Neural crest cell (in vitro differentiated cells): Measurements from ENCODE around the gene SCO2. TPM values are rescaled to one million over a fixed set of nuclear protein-coding genes. Genes with fewer than 3 reads are reported as not detected.

Source experiments
- DNase-seq: peaks from one replicate; pipeline ENCODE4 v3.0.0; 2021; ENCODE audit warnings: low read depth, mixed read lengths, low spot score
- H3K27ac Mint-ChIP-seq: one replicate; pipeline ENCODE4 v1.8.0; 2021; ENCODE audit warnings: mild to moderate bottlenecking, mixed read lengths; ENCODE audit not compliant: unreplicated experiment
- H3K27me3 Mint-ChIP-seq: 2 replicates; pipeline ENCODE4 v1.8.0; 2021; ENCODE audit warnings: low read depth, mild to moderate bottlenecking, mixed read lengths
- H3K36me3 Mint-ChIP-seq: 2 replicates; pipeline ENCODE4 v1.8.0; 2021; ENCODE audit warnings: low read depth, mild to moderate bottlenecking, mixed read lengths
- H3K4me1 Mint-ChIP-seq: 2 replicates; pipeline ENCODE4 v1.8.0; 2021; ENCODE audit warnings: mixed read lengths
- H3K4me3 Mint-ChIP-seq: one replicate; pipeline ENCODE4 v1.8.0; 2021; ENCODE audit warnings: mild to moderate bottlenecking, mixed read lengths
- H3K9me3 Mint-ChIP-seq: 2 replicates; pipeline ENCODE4 v1.8.0; 2021; ENCODE audit warnings: mixed read lengths
- CTCF ChIP-seq: fragments of 200-600 bp; sonication (generic); conservative IDR thresholded peaks from 2 replicates; pipeline ENCODE4 v1.5.0; 2021; ENCODE audit warnings: antibody characterized with exemption, mild to moderate bottlenecking
- total RNA-seq: library from RNA; stranded (reverse); gene quantifications from 2 replicates; pipeline ENCODE4 v1.2.1, GENCODE V29; 2021

Gene SCO2
- total RNA-seq, 1 donor from 2014 or later, result 2.3 TPM

- H3K9me3 Mint-ChIP-seq, result no peaks in the 10 kb centered on the region
- no peak overlapping the region for H3K4me3 Mint-ChIP-seq
- no peaks in the 10 kb centered on the region for H3K4me1 Mint-ChIP-seq
- no peak for DNase-seq
- no peak for TF ChIP-seq CTCF
- peaks cover 2% of the 10 kb centered on the region for H3K36me3 Mint-ChIP-seq
- H3K27ac Mint-ChIP-seq, result no peak overlapping the region
- no peaks in the 10 kb centered on the region for H3K27me3 Mint-ChIP-seq
Observed at GRCh38 chr22:50571264-50572175, 46.1 kb upstream of the SCO2 start.

GRCh38 chr22:50570861-50571260 is 45.5 kb upstream of the SCO2 start:
- Mint-ChIP-seq H3K27me3 (no peaks in the 10 kb centered on the region), H3K4me3 (no peak overlapping the region), H3K9me3 (no peaks in the 10 kb centered on the region), H3K36me3 (peaks cover 2% of the 10 kb centered on the region), H3K4me1 (no peaks in the 10 kb centered on the region), H3K27ac (no peak overlapping the region)
- no peak for TF ChIP-seq CTCF
- DNase-seq, result no peak

GRCh38 chr22:50569896-50570535 is 44.6 kb upstream of the SCO2 start:
- no peaks in the 10 kb centered on the region for H3K9me3 Mint-ChIP-seq
- no peak overlapping the region for H3K4me3 Mint-ChIP-seq
- H3K4me1 Mint-ChIP-seq, result no peaks in the 10 kb centered on the region
- DNase-seq, result no peak
- TF ChIP-seq CTCF, result no peak
- no peaks in the 10 kb centered on the region for H3K27me3 Mint-ChIP-seq
- H3K36me3 Mint-ChIP-seq, result peaks cover 2% of the 10 kb centered on the region
- H3K27ac Mint-ChIP-seq, result no peak overlapping the region

GRCh38 chr22:50569041-50569459 is 43.7 kb upstream of the SCO2 start:
- peaks cover 5% of the 10 kb centered on the region for H3K27me3 Mint-ChIP-seq
- no peaks in the 10 kb centered on the region for H3K4me1 Mint-ChIP-seq
- no peaks in the 10 kb centered on the region for H3K9me3 Mint-ChIP-seq
- no peak for TF ChIP-seq CTCF
- no peak overlapping the region for H3K4me3 Mint-ChIP-seq
- DNase-seq, result no peak
- no peak overlapping the region for H3K27ac Mint-ChIP-seq
- H3K36me3 Mint-ChIP-seq, result peaks cover 2% of the 10 kb centered on the region

- Mint-ChIP-seq H3K4me3 (no peak overlapping the region), H3K36me3 (peaks cover 2% of the 10 kb centered on the region), H3K4me1 (peaks cover 3% of the 10 kb centered on the region), H3K27me3 (peaks cover 7% of the 10 kb centered on the region), H3K9me3 (no peaks in the 10 kb centered on the region), H3K27ac (no peak overlapping the region)
- TF ChIP-seq CTCF, result no peak
- DNase-seq, result no peak
Observed at GRCh38 chr22:50568626-50569025, 43.2 kb upstream of the SCO2 start.
